ENCODE results near the gene TBC1D25.

TBC1D25 gene

GRCh38 chrX:48560056-48560455, 20.5 kb downstream of the TBC1D25 start:
- no peak for TF ChIP-seq POLR2A (IDR thresholded peaks at IDR 0.05; ENCODE audit: low read depth, low read length)
- DNase-seq (ENCODE audit: insufficient read length, low spot score) (no peak), FAIRE-seq (no peak)

- DNase-seq (ENCODE audit: insufficient read length, low spot score) (no peak), FAIRE-seq (no peak)
- TF ChIP-seq POLR2A (IDR thresholded peaks at IDR 0.05; ENCODE audit: low read depth, low read length): no peak
Measured at GRCh38 chrX:48560681-48561080, 21.2 kb downstream of the TBC1D25 start.

GRCh38 chrX:48569958-48570357, 30.4 kb downstream of the TBC1D25 start:
- TF ChIP-seq POLR2A (IDR thresholded peaks at IDR 0.05; ENCODE audit: low read depth, low read length): no peak
- DNase-seq (ENCODE audit: insufficient read length, low spot score) (no peak), FAIRE-seq (no peak)

GRCh38 chrX:48573690-48574269, 34.3 kb downstream of the TBC1D25 start:
- TF ChIP-seq POLR2A (IDR thresholded peaks at IDR 0.05; ENCODE audit: low read depth, low read length): no peak
- DNase-seq (ENCODE audit: insufficient read length, low spot score) (no peak), FAIRE-seq (no peak)

GRCh38 chrX:48574270-48575266, 35.1 kb downstream of the TBC1D25 start, which contains the start of gene RBM3:
RBM3 (plus strand) TSS chrX:48574484; CDS start chrX:48575181, 697 bp downstream.
- TF ChIP-seq POLR2A (IDR thresholded peaks at IDR 0.05; ENCODE audit: low read depth, low read length): peak; percentile 65
- no peak for FAIRE-seq
- DNase-seq (ENCODE audit: insufficient read length, low spot score): peak; percentile 52

GRCh38 chrX:48575642-48576041, 36.1 kb downstream of the TBC1D25 start:
- DNase-seq (ENCODE audit: insufficient read length, low spot score): no peak
- no peak for FAIRE-seq
- TF ChIP-seq POLR2A (IDR thresholded peaks at IDR 0.05; ENCODE audit: low read depth, low read length): no peak

- no peak for DNase-seq (ENCODE audit: insufficient read length, low spot score)
- FAIRE-seq: no peak
- TF ChIP-seq POLR2A (IDR thresholded peaks at IDR 0.05; ENCODE audit: low read depth, low read length): no peak
Measured at GRCh38 chrX:48576108-48576507, 36.6 kb downstream of the TBC1D25 start.

- FAIRE-seq: no peak
- no peak for TF ChIP-seq POLR2A (IDR thresholded peaks at IDR 0.05; ENCODE audit: low read depth, low read length)
- no peak for DNase-seq (ENCODE audit: insufficient read length, low spot score)
Measured at GRCh38 chrX:48578661-48579128, 39.2 kb downstream of the TBC1D25 start.

GRCh38 chrX:48579259-48579658, 39.7 kb downstream of the TBC1D25 start:
- no peak for TF ChIP-seq POLR2A (IDR thresholded peaks at IDR 0.05; ENCODE audit: low read depth, low read length)
- DNase-seq (ENCODE audit: insufficient read length, low spot score) (no peak), FAIRE-seq (no peak)

- FAIRE-seq: no peak
- DNase-seq (ENCODE audit: insufficient read length, low spot score): no peak
- no peak for TF ChIP-seq POLR2A (IDR thresholded peaks at IDR 0.05; ENCODE audit: low read depth, low read length)
Measured at GRCh38 chrX:48580662-48581061, 41.1 kb downstream of the TBC1D25 start.

GRCh38 chrX:48584698-48585097, 45.2 kb downstream of the TBC1D25 start:
- no peak for TF ChIP-seq POLR2A (IDR thresholded peaks at IDR 0.05; ENCODE audit: low read depth, low read length)
- DNase-seq (ENCODE audit: insufficient read length, low spot score) (no peak), FAIRE-seq (no peak)

GRCh38 chrX:48589482-48590162, 50.1 kb downstream of the TBC1D25 start:
- no peak for TF ChIP-seq POLR2A (IDR thresholded peaks at IDR 0.05; ENCODE audit: low read depth, low read length)
- DNase-seq (ENCODE audit: insufficient read length, low spot score) (no peak), FAIRE-seq (no peak)

GRCh38 chrX:48590203-48591103, 50.9 kb downstream of the TBC1D25 start:
- FAIRE-seq (no peak), DNase-seq (ENCODE audit: insufficient read length, low spot score) (no peak)
- TF ChIP-seq POLR2A (IDR thresholded peaks at IDR 0.05; ENCODE audit: low read depth, low read length): no peak

Measured in H54 (cell line).